GM21717 (cell line): ENCODE data around the gene PTPRN2.

Source experiments
- ATAC-seq: cut with Tn5 transposase; IDR thresholded peaks from one replicate; pipeline ENCODE4 v1.9.1; 2021; ENCODE audit warnings: mild to moderate bottlenecking, moderate library complexity; ENCODE audit not compliant: unreplicated experiment

PTPRN2 gene

GRCh38 chr7:158133515-158134271 is 453.9 kb downstream of the PTPRN2 start:
- no peak for ATAC-seq

- no peak for ATAC-seq
Measured at GRCh38 chr7:158133057-158133456, 454.6 kb downstream of the PTPRN2 start.

GRCh38 chr7:158130023-158130409 is 457.6 kb downstream of the PTPRN2 start:
- no peak for ATAC-seq

- no peak for ATAC-seq
Measured at GRCh38 chr7:158129037-158130022, 458.3 kb downstream of the PTPRN2 start.

- ATAC-seq = no peak
Measured at GRCh38 chr7:158128572-158128971, 459.1 kb downstream of the PTPRN2 start.

- no peak for ATAC-seq
Measured at GRCh38 chr7:158127241-158127640, 460.4 kb downstream of the PTPRN2 start.

GRCh38 chr7:158126661-158127060 is 461.0 kb downstream of the PTPRN2 start:
- no peak for ATAC-seq

GRCh38 chr7:158125721-158126120 is 461.9 kb downstream of the PTPRN2 start:
- ATAC-seq = no peak

- no peak for ATAC-seq
Measured at GRCh38 chr7:158125091-158125490, 462.5 kb downstream of the PTPRN2 start.

GRCh38 chr7:158124671-158125079 is 462.9 kb downstream of the PTPRN2 start:
- ATAC-seq = no peak

GRCh38 chr7:158123753-158124152 is 463.9 kb downstream of the PTPRN2 start:
- no peak for ATAC-seq

GRCh38 chr7:158123214-158123613 is 464.4 kb downstream of the PTPRN2 start:
- ATAC-seq = no peak

GRCh38 chr7:158121441-158122045 is 466.1 kb downstream of the PTPRN2 start:
- ATAC-seq = no peak

- no peak for ATAC-seq
Measured at GRCh38 chr7:158120716-158121115, 466.9 kb downstream of the PTPRN2 start.

- ATAC-seq = no peak
Measured at GRCh38 chr7:158120316-158120715, 467.3 kb downstream of the PTPRN2 start.

- no peak for ATAC-seq
Measured at GRCh38 chr7:158117341-158118222, 470.0 kb downstream of the PTPRN2 start.

GRCh38 chr7:158116235-158116634 is 471.4 kb downstream of the PTPRN2 start:
- ATAC-seq = no peak

GRCh38 chr7:158114056-158114850 is 473.4 kb downstream of the PTPRN2 start:
- no peak for ATAC-seq

GRCh38 chr7:158113321-158114025 is 474.1 kb downstream of the PTPRN2 start:
- no peak for ATAC-seq
